GM10266 (cell line): Measurements from ENCODE around the gene AKR1B15.
"Not testable (repeated sequence)": the region's sequence is repeated elsewhere in the genome, so short reads cannot be mapped to it uniquely, and the experiment has no call there.

Source experiments
- DNase-seq: peaks from one replicate; pipeline ENCODE4 v3.0.0; 2012; ENCODE audit errors: extremely low spot score
- CTCF ChIP-seq: IDR thresholded peaks from 2 replicates; pipeline ENCODE4 v1.5.1; 2012; ENCODE audit warnings: mild to moderate bottlenecking, low read depth; ENCODE audit not compliant: control insufficient read depth, insufficient read depth; ENCODE audit errors: missing control alignments

The AKR1B15 gene

GRCh38 chr7:134567368-134567767 is 18.5 kb downstream of the AKR1B15 start:
- TF ChIP-seq CTCF: no peak

GRCh38 chr7:134569962-134570361 is 21.1 kb downstream of the AKR1B15 start:
- not testable (repeated sequence) for DNase-seq

More at GRCh38 chr7:134567368-134567767, 18.5 kb downstream of the AKR1B15 start:
- DNase-seq: no peak

- DNase-seq: no peak
- TF ChIP-seq CTCF: no peak
Measured at GRCh38 chr7:134571101-134571500, 22.2 kb downstream of the AKR1B15 start.

GRCh38 chr7:134571746-134572461 is 23.0 kb downstream of the AKR1B15 start:
- DNase-seq: no peak
- TF ChIP-seq CTCF: no peak

GRCh38 chr7:134574322-134574721 is 25.4 kb downstream of the AKR1B15 start:
- no peak for DNase-seq
- TF ChIP-seq CTCF: no peak

GRCh38 chr7:134584290-134584689 is 35.4 kb downstream of the AKR1B15 start:
- TF ChIP-seq CTCF: no peak
- DNase-seq: no peak

GRCh38 chr7:134585897-134586296 is 37.0 kb downstream of the AKR1B15 start:
- DNase-seq: no peak
- TF ChIP-seq CTCF: no peak

GRCh38 chr7:134587750-134588149 is 38.8 kb downstream of the AKR1B15 start:
- DNase-seq: no peak
- no peak for TF ChIP-seq CTCF
